GM18868 (cell line): ENCODE data around the gene COL16A1.

Source experiments
- ATAC-seq: cut with Tn5 transposase; IDR thresholded peaks from one replicate; pipeline ENCODE4 v1.9.1; 2021; ENCODE audit warnings: mild to moderate bottlenecking, moderate library complexity; ENCODE audit not compliant: unreplicated experiment

Gene COL16A1

GRCh38 chr1:31651766-31652165 is 52.1 kb downstream of the COL16A1 start:
- ATAC-seq = no peak

- no peak for ATAC-seq
Measured at GRCh38 chr1:31651089-31651420, 52.8 kb downstream of the COL16A1 start.

GRCh38 chr1:31650161-31651088 is 53.4 kb downstream of the COL16A1 start:
- ATAC-seq = no peak

- ATAC-seq = no peak
Measured at GRCh38 chr1:31648641-31649357, 55.0 kb downstream of the COL16A1 start.

GRCh38 chr1:31648190-31648589 is 55.6 kb downstream of the COL16A1 start:
- ATAC-seq = no peak

- ATAC-seq = no peak
Measured at GRCh38 chr1:31647106-31647505, 56.7 kb downstream of the COL16A1 start.

- ATAC-seq = no peak
Measured at GRCh38 chr1:31646259-31646960, 57.4 kb downstream of the COL16A1 start.

GRCh38 chr1:31645274-31645568 is 58.6 kb downstream of the COL16A1 start:
- ATAC-seq = no peak

- ATAC-seq = peak; percentile 88
Measured at GRCh38 chr1:31644560-31645273, 59.1 kb downstream of the COL16A1 start, which contains the start of gene PEF1. PEF1 (minus strand) TSS chr1:31644876; CDS start chr1:31644864, 12 bp downstream.

- no peak for ATAC-seq
Measured at GRCh38 chr1:31643976-31644559, 59.7 kb downstream of the COL16A1 start.

GRCh38 chr1:31642897-31643296 is 60.9 kb downstream of the COL16A1 start:
- no peak for ATAC-seq

- no peak for ATAC-seq
Measured at GRCh38 chr1:31642366-31642765, 61.5 kb downstream of the COL16A1 start.

GRCh38 chr1:31640964-31641363 is 62.9 kb downstream of the COL16A1 start:
- ATAC-seq = no peak

GRCh38 chr1:31640179-31640578 is 63.6 kb downstream of the COL16A1 start:
- no peak for ATAC-seq

GRCh38 chr1:31639543-31639942 is 64.3 kb downstream of the COL16A1 start:
- no peak for ATAC-seq

GRCh38 chr1:31637915-31638673 is 65.7 kb downstream of the COL16A1 start:
- ATAC-seq = no peak

- no peak for ATAC-seq
Measured at GRCh38 chr1:31633117-31633516, 70.7 kb downstream of the COL16A1 start.

- ATAC-seq = no peak
Measured at GRCh38 chr1:31632649-31633048, 71.2 kb downstream of the COL16A1 start.

- no peak for ATAC-seq
Measured at GRCh38 chr1:31628931-31629556, 74.8 kb downstream of the COL16A1 start.
